ENCODE measurements around the gene TECPR2.

Gene TECPR2

GRCh38 chr14:102498678-102499265, 136.0 kb downstream of the TECPR2 start:
- DNase-seq: no peak

GRCh38 chr14:102499401-102500157, 136.8 kb downstream of the TECPR2 start:
- DNase-seq: no peak

GRCh38 chr14:102500158-102500662, 137.5 kb downstream of the TECPR2 start:
- DNase-seq: no peak

GRCh38 chr14:102500713-102501112, 138.0 kb downstream of the TECPR2 start:
- no peak for DNase-seq

- DNase-seq: no peak
Measured at GRCh38 chr14:102501751-102502315, 139.1 kb downstream of the TECPR2 start.

- no peak for DNase-seq
Measured at GRCh38 chr14:102502571-102502970, 139.8 kb downstream of the TECPR2 start.

GRCh38 chr14:102503641-102504327, 141.0 kb downstream of the TECPR2 start:
- no peak for DNase-seq

- DNase-seq: no peak
Measured at GRCh38 chr14:102504328-102504999, 141.7 kb downstream of the TECPR2 start.

- DNase-seq: no peak
Measured at GRCh38 chr14:102505000-102505619, 142.4 kb downstream of the TECPR2 start.

- no peak for DNase-seq
Measured at GRCh38 chr14:102505775-102506625, 143.3 kb downstream of the TECPR2 start.

GRCh38 chr14:102506626-102506925, 143.8 kb downstream of the TECPR2 start:
- DNase-seq: no peak

- no peak for DNase-seq
Measured at GRCh38 chr14:102507081-102507856, 144.5 kb downstream of the TECPR2 start.

- no peak for DNase-seq
Measured at GRCh38 chr14:102507857-102508312, 145.1 kb downstream of the TECPR2 start.

GRCh38 chr14:102508410-102508773, 145.7 kb downstream of the TECPR2 start:
- DNase-seq: no peak

GRCh38 chr14:102508774-102509745, 146.3 kb downstream of the TECPR2 start:
- peak; percentile 73 for DNase-seq

GRCh38 chr14:102509746-102510615, 147.2 kb downstream of the TECPR2 start, which contains the start of gene ANKRD9:
TSS of gene ANKRD9 (minus strand) at chr14:102509776. CDS start at chr14:102507889, 1,887 bp downstream.
- DNase-seq: peak; percentile 95

GRCh38 chr14:102510616-102511520, 148.1 kb downstream of the TECPR2 start:
- peak; percentile 73 for DNase-seq

Measured in activated CD8-positive, alpha-beta memory T cell treated with anti-CD3 and anti-CD28 coated beads for 24 hours (primary cell).